IgD-negative memory B cell (primary cell): ENCODE measurements around the gene STK38. TPM values are rescaled to one million over a fixed set of nuclear protein-coding genes. Genes with fewer than 3 reads are reported as not detected.

Source experiments
- H3K27ac Mint-ChIP-seq, 3 donors: one replicate each; pipeline ENCODE4 v1.8.0; 2020 to 2022; ENCODE audit warnings: mild to moderate bottlenecking in 3 of 3, mixed read lengths in 3 of 3, moderate library complexity in 1 of 3
- H3K27me3 Mint-ChIP-seq: one replicate; pipeline ENCODE4 v1.8.0; 2021; ENCODE audit warnings: mixed read lengths
- H3K36me3 Mint-ChIP-seq: one replicate; pipeline ENCODE4 v1.8.0; 2020; ENCODE audit warnings: mild to moderate bottlenecking, mixed read lengths
- H3K4me1 Mint-ChIP-seq, 3 donors: one replicate each; pipeline ENCODE4 v1.8.0; 2020 to 2022; ENCODE audit warnings: mixed read lengths in 3 of 3, mild to moderate bottlenecking in 1 of 3
- H3K4me3 Mint-ChIP-seq, 4 donors: one replicate each; pipeline ENCODE4 v1.8.0; 2020 to 2022; ENCODE audit warnings: mild to moderate bottlenecking in 4 of 4, mixed read lengths in 4 of 4, moderate library complexity in 3 of 4
- H3K9me3 Mint-ChIP-seq, 3 donors: one replicate each; pipeline ENCODE4 v1.8.0; 2020 to 2021; ENCODE audit warnings: mixed read lengths in 3 of 3, mild to moderate bottlenecking in 1 of 3
- polyA plus RNA-seq: library from polyadenylated mRNA; unstranded; fragments of 300-500 nt; fragmentation: Illumina TruSeq; gene quantifications from one replicate; pipeline ENCODE4 v1.2.3, GENCODE V29; 2021

Gene STK38
- polyA plus RNA-seq, 1 donor from 2014 or later: 61.6 TPM

DNA sequence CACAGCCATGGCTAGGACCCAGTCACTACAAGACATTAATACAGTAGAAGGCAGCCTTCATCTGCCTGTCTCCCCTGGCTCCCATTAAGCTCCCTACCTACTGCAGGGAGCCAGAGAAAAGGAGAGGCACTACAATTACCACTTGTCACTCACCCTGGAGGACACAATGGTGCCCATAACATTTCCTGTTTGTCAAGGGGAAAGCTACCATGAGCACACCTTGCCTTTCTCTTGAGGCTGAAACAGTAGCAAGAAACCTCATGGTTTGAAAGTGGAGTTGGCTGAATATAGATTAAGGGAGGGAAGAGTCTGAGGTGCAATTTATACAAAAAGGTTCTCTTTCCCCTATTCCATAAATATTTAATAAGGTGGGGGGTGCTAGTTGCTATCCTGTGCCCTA is 27.9 kb downstream of the STK38 start:
- H3K27me3 Mint-ChIP-seq: no peaks in the 10 kb centered on the region
- H3K36me3 Mint-ChIP-seq: peaks cover 1% of the 10 kb centered on the region
- no peak overlapping the region for H3K4me3 Mint-ChIP-seq
- H3K9me3 Mint-ChIP-seq: no peaks in the 10 kb centered on the region
- H3K27ac Mint-ChIP-seq: no peak overlapping the region
- H3K4me1 Mint-ChIP-seq: peaks cover 0 to 7% (median 0%) of the 10 kb centered on the region in 3 donors

DNA sequence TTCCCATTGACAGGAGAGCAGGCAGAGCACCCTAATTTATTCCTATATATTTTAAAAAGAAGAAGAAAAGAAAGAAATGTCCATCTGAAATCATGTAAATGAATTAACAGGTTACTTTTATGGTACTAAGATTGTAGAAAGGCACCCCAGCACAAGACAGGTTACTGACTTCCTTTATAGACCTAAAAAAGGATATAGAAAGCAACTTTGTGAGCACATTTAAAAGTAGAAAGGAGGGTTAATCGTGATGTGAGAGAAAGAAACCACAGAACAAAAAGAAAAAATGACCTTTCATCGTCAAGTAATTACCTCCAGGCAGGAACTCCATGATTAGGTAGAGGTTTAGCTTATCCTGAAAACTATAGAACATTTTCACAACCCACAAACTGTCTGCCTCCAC is 29.9 kb downstream of the STK38 start:
- Mint-ChIP-seq H3K36me3 (no peaks in the 10 kb centered on the region), H3K27me3 (no peaks in the 10 kb centered on the region), H3K4me3 (no peak overlapping the region), H3K27ac (no peak overlapping the region), H3K9me3 (no peaks in the 10 kb centered on the region), H3K4me1 (peaks cover 0 to 7% (median 0%) of the 10 kb centered on the region in 3 donors)

DNA sequence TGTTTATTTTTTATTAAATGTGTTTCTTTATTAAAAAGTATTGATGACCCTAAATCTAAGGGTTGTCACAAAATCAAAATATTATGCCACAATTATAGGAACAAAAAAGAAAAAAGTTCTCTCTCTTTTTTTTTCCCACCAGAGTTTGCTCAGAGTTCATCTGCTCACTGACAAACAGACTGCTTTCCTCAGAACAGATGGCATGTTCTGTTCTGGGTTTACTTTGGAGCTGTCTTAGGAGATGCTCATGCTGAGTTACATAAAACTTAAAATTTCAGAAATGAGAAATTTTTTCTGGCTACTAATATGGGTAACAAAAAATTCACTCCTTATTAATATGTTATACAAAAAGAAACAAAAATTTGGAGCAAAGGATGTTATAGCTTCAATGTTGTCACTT is 30.3 kb downstream of the STK38 start:
- Mint-ChIP-seq H3K27me3 (no peaks in the 10 kb centered on the region), H3K9me3 (no peaks in the 10 kb centered on the region), H3K36me3 (peaks cover 2% of the 10 kb centered on the region), H3K4me1 (peaks cover 2 to 8% (median 4%) of the 10 kb centered on the region in 3 donors), H3K4me3 (no peak overlapping the region), H3K27ac (no peak overlapping the region)

DNA sequence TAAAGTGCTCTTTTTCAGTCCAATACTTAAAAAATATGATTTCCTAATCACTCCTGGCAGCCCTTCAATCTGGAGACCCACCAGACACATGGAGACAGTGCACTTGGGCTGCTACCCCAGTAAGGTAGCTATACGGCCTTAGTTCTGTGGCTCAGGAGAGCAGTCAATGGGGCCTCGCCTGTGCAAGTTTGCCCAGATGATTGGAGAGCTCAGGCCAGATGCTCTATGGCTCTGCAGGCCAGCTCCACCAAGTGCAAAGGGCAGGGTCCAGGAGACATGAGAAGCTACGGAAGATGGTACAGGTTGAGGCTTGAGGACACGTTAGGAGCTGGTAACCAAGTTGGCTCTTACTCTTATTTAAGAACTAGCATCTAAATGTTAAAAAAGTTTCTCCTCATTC is 30.7 kb downstream of the STK38 start:
- Mint-ChIP-seq H3K4me3 (no peak overlapping the region), H3K27ac (no peak overlapping the region), H3K27me3 (no peaks in the 10 kb centered on the region), H3K4me1 (peaks cover 2 to 8% (median 4%) of the 10 kb centered on the region in 3 donors), H3K36me3 (peaks cover 2% of the 10 kb centered on the region), H3K9me3 (no peaks in the 10 kb centered on the region)

DNA sequence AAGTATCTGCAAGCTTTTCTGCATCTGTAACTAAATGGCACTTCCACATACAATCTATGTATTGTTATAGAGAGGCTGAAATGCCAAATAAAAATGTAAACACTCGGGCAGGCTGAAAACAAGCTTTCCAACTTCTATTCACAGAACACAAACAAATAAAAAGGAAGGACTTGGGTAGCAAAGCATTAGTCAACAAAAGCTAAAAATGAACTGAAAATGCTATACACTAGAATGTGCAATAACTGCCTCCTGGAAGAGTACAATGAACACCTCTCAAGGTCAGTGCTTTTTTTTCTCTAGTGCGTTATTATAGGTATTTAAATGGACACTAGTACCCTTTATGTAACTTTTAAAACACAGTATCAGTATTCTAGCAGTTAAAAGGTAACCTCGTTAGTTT is 31.4 kb downstream of the STK38 start:
- peaks cover 2% of the 10 kb centered on the region for H3K36me3 Mint-ChIP-seq
- no peaks in the 10 kb centered on the region for H3K27me3 Mint-ChIP-seq
- H3K9me3 Mint-ChIP-seq: no peaks in the 10 kb centered on the region
- H3K4me3 Mint-ChIP-seq: no peak overlapping the region
- H3K4me1 Mint-ChIP-seq: peaks cover 2 to 8% (median 4%) of the 10 kb centered on the region in 3 donors
- H3K27ac Mint-ChIP-seq: no peak overlapping the region

DNA sequence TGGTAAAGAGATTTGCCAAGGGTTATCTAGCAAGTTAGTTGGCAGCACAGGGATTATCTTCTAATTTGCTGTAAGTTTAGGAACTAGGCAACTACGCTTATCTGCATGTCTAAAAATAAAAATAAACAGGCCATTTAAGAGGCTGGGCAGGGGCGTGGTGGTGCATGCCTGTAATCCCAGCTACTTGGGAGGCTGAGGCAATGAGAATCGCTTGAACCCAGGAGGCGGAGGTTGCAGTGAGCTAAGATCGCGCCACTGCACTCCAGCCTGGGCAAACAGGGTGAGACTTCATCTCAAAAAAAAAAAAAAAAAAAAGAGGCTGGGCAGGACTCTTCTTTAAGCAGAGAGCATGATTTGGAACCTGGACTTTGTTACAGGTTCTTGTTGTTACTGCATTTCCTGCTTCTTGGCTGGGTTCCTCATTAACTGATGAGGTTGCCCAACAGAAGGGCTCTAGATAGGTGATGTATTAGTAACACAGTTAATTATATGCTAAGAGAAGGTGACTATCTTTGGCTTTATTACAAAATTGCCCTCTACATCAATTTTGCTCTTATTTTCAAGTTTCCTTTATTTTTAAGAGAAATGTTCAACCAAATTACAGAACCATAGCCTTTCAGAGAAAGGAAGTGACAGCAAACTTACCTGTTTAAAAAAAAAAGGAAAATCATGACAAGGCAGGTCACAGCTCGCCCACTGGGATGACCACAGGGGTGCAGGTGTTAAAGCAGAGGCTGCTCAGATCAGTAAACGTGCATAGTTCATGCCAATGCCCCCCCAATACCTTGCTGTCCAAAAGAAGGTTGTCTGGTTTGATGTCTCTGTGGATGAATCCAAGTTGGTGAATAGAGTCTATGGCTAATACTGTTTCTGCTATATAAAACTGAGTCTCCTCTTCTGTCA is 32.5 kb downstream of the STK38 start:
- Mint-ChIP-seq H3K36me3 (peaks cover 2% of the 10 kb centered on the region), H3K27ac (peak overlapping the region in 1 of 3 donors; percentile 31), H3K4me3 (no peak overlapping the region)

DNA sequence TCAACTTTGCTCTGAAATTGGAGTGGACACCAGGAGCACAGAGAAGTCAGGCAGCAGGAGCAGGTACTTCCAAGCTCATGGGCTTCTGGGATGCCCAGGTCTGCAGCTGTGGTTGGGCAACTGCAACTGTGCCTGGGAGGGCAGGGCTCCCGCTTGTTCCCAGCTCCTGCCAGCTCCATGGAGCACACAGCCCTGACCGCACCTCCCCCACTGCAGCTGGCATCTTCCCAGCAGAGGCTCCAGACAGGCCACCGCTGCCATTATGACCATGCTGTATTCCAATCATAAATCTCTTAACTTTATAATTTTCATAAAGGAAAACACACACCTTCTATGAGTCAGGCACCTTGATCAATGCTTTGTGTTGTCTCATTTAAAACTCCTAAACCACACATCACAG is 36.9 kb downstream of the STK38 start:
- H3K4me3 Mint-ChIP-seq: no peak overlapping the region
- no peaks in the 10 kb centered on the region for H3K27me3 Mint-ChIP-seq
- no peak overlapping the region for H3K27ac Mint-ChIP-seq
- no peaks in the 10 kb centered on the region for H3K9me3 Mint-ChIP-seq
- peaks cover 2% of the 10 kb centered on the region for H3K36me3 Mint-ChIP-seq
- H3K4me1 Mint-ChIP-seq: peaks cover 5 to 8% (median 7%) of the 10 kb centered on the region in 3 donors

More for the DNA sequence above, 32.5 kb downstream of the STK38 start:
- Mint-ChIP-seq H3K9me3 (no peaks in the 10 kb centered on the region), H3K4me1 (peaks cover 3 to 8% (median 4%) of the 10 kb centered on the region in 3 donors), H3K27me3 (no peaks in the 10 kb centered on the region)

DNA sequence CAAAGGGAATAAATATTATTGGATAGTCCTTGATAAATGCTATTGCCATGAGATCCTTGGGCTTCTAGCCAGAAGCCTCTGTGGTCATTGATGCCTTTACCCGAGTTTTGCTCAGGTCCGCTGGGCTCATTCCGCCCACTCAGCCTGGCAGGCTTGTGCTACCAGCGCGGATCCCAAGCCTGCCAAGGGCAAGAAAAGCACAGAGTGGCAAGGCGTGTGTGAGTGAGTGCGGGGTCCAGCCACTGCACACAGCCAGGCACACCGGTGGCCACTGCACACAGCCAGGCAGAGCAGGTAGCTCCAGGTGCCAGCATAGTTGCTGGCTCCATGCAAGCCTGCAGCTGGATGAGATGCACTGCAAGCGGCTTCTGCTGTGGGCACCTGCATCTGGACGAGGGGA is 38.7 kb downstream of the STK38 start:
- no peaks in the 10 kb centered on the region for H3K9me3 Mint-ChIP-seq
- H3K4me3 Mint-ChIP-seq: no peak overlapping the region
- peaks cover 4% of the 10 kb centered on the region for H3K36me3 Mint-ChIP-seq
- H3K27me3 Mint-ChIP-seq: no peaks in the 10 kb centered on the region
- H3K27ac Mint-ChIP-seq: no peak overlapping the region
- peaks cover 5 to 8% (median 7%) of the 10 kb centered on the region in 3 donors for H3K4me1 Mint-ChIP-seq

DNA sequence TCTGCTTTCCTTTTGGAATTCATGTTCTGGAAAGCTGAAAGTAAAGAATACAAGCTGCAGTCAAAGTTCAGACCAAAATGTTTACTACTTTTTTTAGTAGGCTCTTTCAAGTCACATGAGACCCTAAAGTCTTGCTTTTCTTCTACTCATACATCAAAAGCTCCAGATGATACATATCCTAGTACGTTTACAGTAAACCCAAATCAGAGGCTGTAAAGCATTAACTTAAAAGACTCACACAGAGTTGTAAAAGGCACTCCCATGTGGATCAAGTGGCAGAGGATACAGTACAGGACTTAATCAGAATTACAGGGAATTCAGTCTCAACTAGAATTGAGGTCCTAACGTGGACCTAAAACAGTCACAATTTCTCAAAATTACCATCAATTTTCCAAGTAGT is 40.7 kb downstream of the STK38 start:
- peak overlapping the region in 2 of 3 donors; percentile 9 to 59 for H3K27ac Mint-ChIP-seq
- H3K4me3 Mint-ChIP-seq: no peak overlapping the region
- no peaks in the 10 kb centered on the region for H3K9me3 Mint-ChIP-seq
- peaks cover 4 to 6% (median 4%) of the 10 kb centered on the region in 3 donors for H3K4me1 Mint-ChIP-seq
- H3K27me3 Mint-ChIP-seq: no peaks in the 10 kb centered on the region
- H3K36me3 Mint-ChIP-seq: peaks cover 4% of the 10 kb centered on the region

DNA sequence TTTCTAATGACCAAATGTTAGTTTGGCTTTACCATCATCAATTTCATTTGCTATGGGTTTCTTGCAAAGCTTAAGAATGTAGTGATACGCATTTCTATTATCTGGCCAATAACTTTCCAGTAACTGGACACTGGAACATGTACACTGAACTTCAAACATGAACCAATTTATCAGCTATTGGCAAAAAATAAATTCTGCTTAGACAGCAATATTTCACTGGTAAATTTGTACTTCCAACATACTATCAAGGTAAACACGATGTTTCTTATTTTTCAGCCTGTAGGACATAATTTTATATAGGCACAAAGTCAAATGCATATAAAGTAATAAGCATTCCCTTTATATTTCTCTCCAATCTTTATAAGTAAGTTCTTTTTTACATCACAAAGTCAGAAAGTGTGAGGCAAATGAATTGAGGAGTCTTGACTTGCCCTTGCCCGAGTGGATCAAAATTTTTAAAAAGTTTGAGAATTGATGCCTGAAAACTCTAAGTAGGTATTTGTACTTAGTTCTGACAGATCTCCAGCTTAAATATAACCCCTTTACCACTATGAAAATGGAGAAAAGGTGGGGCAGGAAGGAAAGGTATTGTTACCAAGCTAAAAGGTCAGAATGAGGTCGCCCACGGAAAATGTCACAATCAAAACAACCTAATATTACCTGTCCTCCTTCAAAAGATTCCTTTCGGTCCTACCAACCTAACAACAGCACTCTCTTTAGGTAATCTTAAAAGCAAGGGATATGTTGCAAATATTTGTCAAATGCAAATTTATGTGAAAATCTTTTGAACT is 41.3 kb downstream of the STK38 start:
- Mint-ChIP-seq H3K4me3 (peak overlapping the region in 1 of 4 donors; percentile 74), H3K27ac (peak overlapping the region in 2 of 3 donors; percentile 59 to 80), H3K36me3 (peaks cover 4% of the 10 kb centered on the region), H3K4me1 (peaks cover 4 to 6% (median 4%) of the 10 kb centered on the region in 3 donors), H3K27me3 (no peaks in the 10 kb centered on the region), H3K9me3 (no peaks in the 10 kb centered on the region)

DNA sequence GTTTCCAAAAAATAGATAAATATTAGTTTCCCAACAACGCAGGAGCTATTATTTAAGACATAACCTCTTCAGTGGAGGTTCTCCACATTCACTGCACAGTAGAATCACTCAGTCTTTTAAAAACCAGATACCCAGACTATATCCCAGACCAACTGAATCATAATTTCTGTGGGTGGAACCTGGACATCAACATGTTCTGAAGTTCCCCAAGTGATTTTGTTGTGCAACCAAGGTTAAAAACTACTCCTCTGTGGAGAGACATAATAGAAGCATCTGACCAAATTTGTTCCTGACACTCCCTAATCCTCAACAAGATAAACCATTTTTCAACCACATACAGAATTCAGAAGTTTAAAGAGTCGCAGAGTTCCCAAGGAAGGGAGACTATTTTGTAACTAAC is 42.3 kb downstream of the STK38 start:
- H3K36me3 Mint-ChIP-seq: peaks cover 4% of the 10 kb centered on the region
- H3K4me1 Mint-ChIP-seq: peaks cover 2 to 6% (median 4%) of the 10 kb centered on the region in 3 donors
- H3K27ac Mint-ChIP-seq: no peak overlapping the region
- H3K9me3 Mint-ChIP-seq: no peaks in the 10 kb centered on the region
- no peaks in the 10 kb centered on the region for H3K27me3 Mint-ChIP-seq
- H3K4me3 Mint-ChIP-seq: peak overlapping the region in 1 of 4 donors; percentile 47

DNA sequence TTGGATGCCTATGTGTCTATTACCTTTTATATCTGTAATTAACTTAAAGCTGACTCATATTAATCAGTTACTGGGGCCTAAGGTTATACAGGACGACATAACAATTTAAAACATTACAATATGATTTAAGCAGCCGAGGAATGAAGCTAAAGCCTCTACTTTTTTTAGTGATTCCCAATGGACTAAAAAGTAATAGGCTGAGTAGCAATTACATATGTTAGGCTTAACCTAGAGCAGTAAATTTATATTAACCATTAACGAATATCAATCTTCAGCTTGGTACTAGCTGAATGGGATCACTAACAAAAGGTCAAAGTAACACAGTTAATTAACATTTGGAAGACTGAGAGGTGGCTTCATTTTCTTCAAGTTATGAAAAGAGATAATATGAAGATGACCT is 43.1 kb downstream of the STK38 start:
- no peak overlapping the region for H3K4me3 Mint-ChIP-seq
- peaks cover 6% of the 10 kb centered on the region for H3K36me3 Mint-ChIP-seq
- H3K4me1 Mint-ChIP-seq: peaks cover 2 to 8% (median 4%) of the 10 kb centered on the region in 3 donors
- no peak overlapping the region for H3K27ac Mint-ChIP-seq
- H3K27me3 Mint-ChIP-seq: no peaks in the 10 kb centered on the region
- H3K9me3 Mint-ChIP-seq: no peaks in the 10 kb centered on the region

DNA sequence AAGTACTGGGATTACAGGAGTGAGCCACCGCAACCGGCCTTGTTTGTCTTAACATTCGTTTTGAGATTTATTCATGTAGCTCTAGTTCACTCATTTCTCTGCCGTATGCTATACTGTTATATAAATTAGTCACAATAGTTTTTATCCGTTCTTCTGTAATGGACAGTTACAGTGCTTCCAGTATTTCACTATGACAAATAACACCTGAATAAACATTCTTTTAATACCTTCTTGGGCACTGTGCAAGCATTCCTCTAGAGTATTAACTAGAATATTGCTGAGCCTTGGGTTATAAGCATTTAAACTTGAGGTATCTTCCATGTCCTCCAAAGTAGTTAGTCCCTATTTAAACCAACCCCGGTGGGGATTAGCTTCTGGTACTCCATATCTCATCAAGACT is 45.6 kb downstream of the STK38 start:
- H3K4me3 Mint-ChIP-seq: no peak overlapping the region
- peaks cover 0 to 5% (median 0%) of the 10 kb centered on the region in 3 donors for H3K4me1 Mint-ChIP-seq
- no peaks in the 10 kb centered on the region for H3K9me3 Mint-ChIP-seq
- peaks cover 8% of the 10 kb centered on the region for H3K36me3 Mint-ChIP-seq
- H3K27ac Mint-ChIP-seq: peak overlapping the region in 1 of 3 donors; percentile 47
- no peaks in the 10 kb centered on the region for H3K27me3 Mint-ChIP-seq

DNA sequence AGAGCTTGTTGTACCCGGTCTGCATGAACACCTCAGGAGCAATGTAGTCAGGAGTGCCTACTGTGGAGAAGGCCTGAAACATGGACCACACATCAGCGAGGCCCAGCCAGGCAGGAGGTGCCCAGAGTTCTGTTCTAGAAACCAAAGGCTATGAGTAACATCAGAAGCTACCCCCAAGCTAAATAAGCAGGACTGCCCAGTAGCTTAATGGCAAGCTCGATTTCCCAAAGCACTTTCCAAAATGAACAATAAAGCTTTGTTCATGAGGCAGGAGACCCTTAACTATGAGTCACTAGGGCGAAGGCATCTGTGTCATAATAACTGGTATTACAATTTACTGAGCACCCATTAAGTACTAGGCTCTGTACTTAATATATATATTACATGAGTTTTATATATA is 47.4 kb downstream of the STK38 start:
- H3K4me3 Mint-ChIP-seq: no peak overlapping the region
- H3K36me3 Mint-ChIP-seq: peaks cover 14% of the 10 kb centered on the region
- no peak overlapping the region for H3K27ac Mint-ChIP-seq
- no peaks in the 10 kb centered on the region for H3K27me3 Mint-ChIP-seq
- no peaks in the 10 kb centered on the region for H3K9me3 Mint-ChIP-seq
- peaks cover 0 to 2% (median 0%) of the 10 kb centered on the region in 3 donors for H3K4me1 Mint-ChIP-seq

DNA sequence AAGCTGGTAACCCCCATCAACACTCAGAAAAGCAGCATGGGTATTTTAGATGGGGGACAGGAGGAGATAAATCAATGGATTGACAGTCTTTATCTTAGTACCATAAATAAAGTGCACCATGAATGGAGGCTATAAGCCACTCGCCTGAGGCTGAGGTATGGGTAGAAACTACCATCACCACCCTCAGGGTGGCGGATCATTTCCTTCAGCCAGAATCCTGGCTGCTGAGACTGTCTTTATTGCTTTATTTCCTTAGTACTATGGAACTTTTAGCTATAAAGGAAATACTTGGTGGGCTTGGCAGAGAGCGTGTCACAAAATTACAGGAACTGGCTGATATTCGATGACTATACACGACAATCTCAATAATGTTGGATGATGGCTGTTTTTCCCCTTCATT is 52.2 kb downstream of the STK38 start:
- Mint-ChIP-seq H3K36me3 (peaks cover 14% of the 10 kb centered on the region), H3K4me3 (no peak overlapping the region), H3K9me3 (no peaks in the 10 kb centered on the region), H3K27me3 (no peaks in the 10 kb centered on the region), H3K4me1 (peaks cover 0 to 4% (median 4%) of the 10 kb centered on the region in 3 donors), H3K27ac (no peak overlapping the region)
